GM12878 (cell line): ENCODE measurements around the gene VTI1A. TPM values are rescaled to one million over a fixed set of nuclear protein-coding genes. Genes with fewer than 3 reads are reported as not detected.

Experiments
- ATAC-seq: fragments of 200-7000 bp; cut with Tn5 transposase; 3 replicates; pipeline ENCODE4 v1.9.1; 2020; ENCODE audit warnings: mild to moderate bottlenecking, moderate library complexity
- BruUV-seq: library from RNA; stranded (reverse); fragments of 400-500 nt; replicated peaks from 2 replicates; lab custom pipeline; 2021; lab: Mats Ljungman, UMichigan
- CTCF ChIA-PET: fragments of 300-600 bp; sonication (Branson Sonifier 250); formaldehyde crosslinking; extraction: SDS; loops from one replicate; lab custom pipeline; 2021; ENCODE audit warnings: inconsistent platforms; lab: Yijun Ruan, JAX
- POLR2A ChIA-PET: fragments of 350-600 bp; formaldehyde crosslinking; extraction: SDS; loops from one replicate; lab custom pipeline; 2021; ENCODE audit warnings: inconsistent platforms; lab: Charles Lee
- RAD21 ChIA-PET: fragments of 300-600 bp; sonication (Branson Sonifier 250); formaldehyde crosslinking; loops from one replicate; lab custom pipeline; 2023; ENCODE audit warnings: antibody characterized with exemption; ENCODE audit not compliant: unreplicated experiment; lab: Charles Lee
- SMC1A ChIA-PET: fragments of 300-600 bp; sonication (Branson Sonifier 250); formaldehyde crosslinking; loops from one replicate; lab custom pipeline; 2023; ENCODE audit not compliant: unreplicated experiment, uncharacterized antibody; lab: Charles Lee
- DNase-seq: peaks from one replicate; pipeline ENCODE4 v3.0.0-alpha.2; 2011; ENCODE audit warnings: low read depth, low spot score
- FAIRE-seq: peaks from 3 replicates; lab custom pipeline; 2011; peaks lifted over from hg19 to GRCh38; lab: Jason Lieb, UNC
- H2AFZ ChIP-seq: 2 replicates; pipeline ENCODE4 v1.6.0; 2011; ENCODE audit warnings: low read depth, low read length, control low read depth; ENCODE audit not compliant: control insufficient read depth
- H3K27ac ChIP-seq: 2 replicates; pipeline ENCODE4 v1.5.1; 2011; ENCODE audit warnings: control low read depth; ENCODE audit not compliant: control insufficient read depth, insufficient read depth
- H3K27me3 ChIP-seq, 2 experiments: replicated peaks in 1 of 2; 2 replicates each; pipeline versions ENCODE4 v1.6.0 to v1.6.1; 2011; ENCODE audit warnings: low read length in 1 of 2; ENCODE audit not compliant: control insufficient read depth in 2 of 2, insufficient read depth in 2 of 2
- H3K36me3 ChIP-seq, 2 experiments: 2 replicates each; pipeline ENCODE4 v1.5.1; 2011; ENCODE audit warnings: low read length in 1 of 2; ENCODE audit not compliant: control insufficient read depth in 2 of 2, insufficient read depth in 2 of 2
- H3K4me1 ChIP-seq: 2 replicates; pipeline ENCODE4 v1.6.1; 2011; ENCODE audit warnings: mild to moderate bottlenecking, low read length, moderate library complexity, mixed read lengths; ENCODE audit not compliant: control insufficient read depth, insufficient read depth
- H3K4me2 ChIP-seq: 2 replicates; pipeline ENCODE4 v1.6.0; 2011; ENCODE audit warnings: control low read depth; ENCODE audit not compliant: control insufficient read depth, insufficient read depth
- H3K4me3 ChIP-seq: fragments of 200-600 bp; sonication (generic); 2 replicates; pipeline ENCODE4 v1.5.1; 2016
- H3K79me2 ChIP-seq: 2 replicates; pipeline ENCODE4 v1.6.0; 2011; ENCODE audit warnings: low read length; ENCODE audit not compliant: control insufficient read depth, insufficient read depth
- H3K9ac ChIP-seq: 2 replicates; pipeline ENCODE4 v1.8.0; 2011; ENCODE audit warnings: low read length, control low read depth, mixed read lengths; ENCODE audit not compliant: control insufficient read depth, insufficient read depth
- H3K9me3 ChIP-seq: replicated peaks from 3 replicates; pipeline ENCODE4 v1.5.1; 2011; ENCODE audit warnings: mild to moderate bottlenecking, low read length; ENCODE audit not compliant: control insufficient read depth, insufficient read depth
- H4K20me1 ChIP-seq: 2 replicates; pipeline ENCODE4 v1.6.0; 2011; ENCODE audit not compliant: control insufficient read depth, insufficient read depth
- ASH2L ChIP-seq: fragments of 300-600, 200-600 bp; sonication (generic); IDR thresholded peaks from 2 replicates; pipeline ENCODE4 v1.6.1; 2017; ENCODE audit warnings: low read depth, mild to moderate bottlenecking, borderline replicate concordance
- E2F4 ChIP-seq: IDR thresholded peaks from 2 replicates; pipeline ENCODE4 v1.6.1; 2012; ENCODE audit warnings: low read depth, low read length, improper control_type of control experiment
- E2F8 ChIP-seq: fragments of 450-650 bp; IDR thresholded peaks from 2 replicates; pipeline ENCODE4 v1.6.1; 2018; ENCODE audit warnings: mild to moderate bottlenecking, low read depth, moderate library complexity; ENCODE audit not compliant: partially characterized antibody
- FOS ChIP-seq: IDR thresholded peaks from 3 replicates; pipeline ENCODE4 v1.6.1; 2011; ENCODE audit warnings: borderline replicate concordance; ENCODE audit not compliant: insufficient read length; ENCODE audit errors: extremely low read depth
- HCFC1 ChIP-seq: fragments of 150-350 bp; IDR thresholded peaks from 2 replicates; pipeline ENCODE4 v1.6.1; 2014; ENCODE audit warnings: low read length
- MEF2A ChIP-seq: IDR thresholded peaks from 2 replicates; pipeline ENCODE4 v1.6.1; 2011; ENCODE audit warnings: low read depth, mild to moderate bottlenecking, low read length, moderate library complexity; ENCODE audit not compliant: insufficient read depth
- NFIC ChIP-seq: IDR thresholded peaks from 2 replicates; pipeline ENCODE4 v1.6.1; 2012; ENCODE audit warnings: low read depth, mild to moderate bottlenecking, inconsistent platforms, low read length, moderate library complexity
- NRF1 ChIP-seq: conservative IDR thresholded peaks from 2 replicates; pipeline ENCODE4 v1.6.1; 2011; ENCODE audit warnings: mild to moderate bottlenecking, low read depth, low read length, improper control_type of control experiment
- POLR2AphosphoS2 ChIP-seq: IDR thresholded peaks from 2 replicates; pipeline ENCODE4 v1.6.1; 2011; ENCODE audit warnings: low read depth, mild to moderate bottlenecking, low read length, improper control_type of control experiment, moderate library complexity
- POLR2AphosphoS5 ChIP-seq: IDR thresholded peaks from 2 replicates; pipeline ENCODE4 v1.6.1; 2011; ENCODE audit warnings: mild to moderate bottlenecking, low read length, inconsistent platforms
- SIN3A ChIP-seq: IDR thresholded peaks from 2 replicates; pipeline ENCODE4 v1.6.1; 2012; ENCODE audit warnings: low read depth, low read length, improper control_type of control experiment
- SREBF2 ChIP-seq: IDR thresholded peaks from 2 replicates; pipeline ENCODE4 v1.6.1; 2012; ENCODE audit warnings: mild to moderate bottlenecking, low read length
- STAT1 ChIP-seq: fragments of 450-650 bp; conservative IDR thresholded peaks from 2 replicates; pipeline ENCODE4 v1.6.1; 2014; ENCODE audit warnings: antibody characterized with exemption, mild to moderate bottlenecking
- USF2 ChIP-seq: IDR thresholded peaks from 2 replicates; pipeline ENCODE4 v1.6.1; 2011; ENCODE audit warnings: low read depth, low read length, improper control_type of control experiment, borderline replicate concordance
- ZNF622 ChIP-seq: fragments of 450-650 bp; IDR thresholded peaks from 2 replicates; pipeline ENCODE4 v1.6.1; 2017; ENCODE audit warnings: mild to moderate bottlenecking, inconsistent platforms
- in situ Hi-C: fragments of 300-500 bp; cut with MboI; formaldehyde crosslinking; loops from 9 replicates; pipeline ENCODE4 v1.14.3; 2018; ENCODE audit warnings: mixed read lengths
- intact Hi-C: fragments of 100-400 bp; cut with micrococcal nuclease; formaldehyde crosslinking; loops from one replicate; pipeline ENCODE4 v1.14.2; 2022; ENCODE audit not compliant: unreplicated experiment
- polyA plus RNA-seq, 11 experiments: library from polyadenylated mRNA; depleted of rRNA in 4 of 11; unstranded in 6 of 11; stranded (reverse) in 5 of 11; fragments of >200 nt; fragmentation: Nextera tagmentation in 4 of 11; fragmentation: Illumina TruSeq in 1 of 11; extraction: Ambion mirVana in 4 of 11; extraction: Trizol in 1 of 11; gene quantifications; 1 replicate in 1 of 11; 2 replicates in 10 of 11; pipeline versions ENCODE4 v1.2.1 to v1.2.3, GENCODE V29; 2011 to 2016; ENCODE audit warnings: inconsistent platforms in 2 of 11, missing spikeins in 2 of 11, low read depth in 1 of 11
- total RNA-seq, 4 experiments: library from RNA; depleted of rRNA in 3 of 4; stranded (reverse); fragments of >200 nt in 3 of 4; fragmentation: Illumina TruSeq in 1 of 4; extraction: Trizol in 1 of 4; gene quantifications; 2 replicates each; pipeline versions ENCODE4 v1.2.1 to v1.2.3, GENCODE V29; 2013 to 2021

The VTI1A gene
- total and polyA plus RNA-seq, 10 of the 15 experiments (the other 5 are each of a cell fraction or from before 2014, with no cell fraction given): 12.4 to 43.2 (median 27.5) TPM

- TF ChIP-seq NFIC: no peak
- TF ChIP-seq STAT1: no peak
- no peak for TF ChIP-seq HCFC1
- TF ChIP-seq ZNF622: no peak
- no peak for TF ChIP-seq E2F4
- TF ChIP-seq E2F8: no peak
- no peak for TF ChIP-seq SIN3A
- TF ChIP-seq SREBF2: no peak
- TF ChIP-seq ASH2L: no peak
Measured at GRCh38 chr10:112698818-112699164, 251.8 kb downstream of the VTI1A start (continued).

GRCh38 chr10:112700215-112700671 is 253.2 kb downstream of the VTI1A start:
- Histone ChIP-seq H3K9ac (no peak overlapping the region), H3K4me1 (no peaks in the 10 kb centered on the region), H3K4me2 (no peak overlapping the region), H3K27me3 (no peaks in the 10 kb centered on the region), H3K9me3 (no peaks in the 10 kb centered on the region), H3K79me2 (no peaks in the 10 kb centered on the region), H3K27ac (no peak overlapping the region), H2AFZ (no peak overlapping the region), H3K36me3 (no peaks in the 10 kb centered on the region), H3K4me3 (no peak overlapping the region), H4K20me1 (no peaks in the 10 kb centered on the region)
- RAD21 ChIA-PET: no interaction called here
- CTCF ChIA-PET: interaction anchor here (0.8 to 1.4 kb wide), 4 partner anchors 10 to 42 kb away, joined by 3 read pairs; no protein-coding TSS in a partner anchor
- DNase-seq: no peak
- TF ChIP-seq POLR2AphosphoS5 (no peak), ZNF622 (no peak), NRF1 (no peak), MEF2A (no peak), USF2 (no peak), FOS (no peak), POLR2AphosphoS2 (no peak)
- ATAC-seq: no peak
- intact Hi-C loops: no loop called here
- FAIRE-seq: no peak
- no TSS peak for BruUV-seq
- in situ Hi-C loops: no loop called here
- SMC1A ChIA-PET: no interaction called here
- POLR2A ChIA-PET: interaction anchor here (0.6 to 0.7 kb wide), 2 partner anchors 10 to 115 kb away, joined by 4 to 5 read pairs; no protein-coding TSS in a partner anchor
